GM19351 (cell line): ENCODE data around the gene PRR7.
"Not testable (repeated sequence)": the region's sequence is repeated elsewhere in the genome, so short reads cannot be mapped to it uniquely, and the experiment has no call there.

Source experiments
- ATAC-seq: cut with Tn5 transposase; IDR thresholded peaks from one replicate; pipeline ENCODE4 v1.9.1; 2021; ENCODE audit warnings: mild to moderate bottlenecking, moderate library complexity; ENCODE audit not compliant: unreplicated experiment

Gene PRR7, protein sequence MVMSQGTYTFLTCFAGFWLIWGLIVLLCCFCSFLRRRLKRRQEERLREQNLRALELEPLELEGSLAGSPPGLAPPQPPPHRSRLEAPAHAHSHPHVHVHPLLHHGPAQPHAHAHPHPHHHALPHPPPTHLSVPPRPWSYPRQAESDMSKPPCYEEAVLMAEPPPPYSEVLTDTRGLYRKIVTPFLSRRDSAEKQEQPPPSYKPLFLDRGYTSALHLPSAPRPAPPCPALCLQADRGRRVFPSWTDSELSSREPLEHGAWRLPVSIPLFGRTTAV

DNA sequence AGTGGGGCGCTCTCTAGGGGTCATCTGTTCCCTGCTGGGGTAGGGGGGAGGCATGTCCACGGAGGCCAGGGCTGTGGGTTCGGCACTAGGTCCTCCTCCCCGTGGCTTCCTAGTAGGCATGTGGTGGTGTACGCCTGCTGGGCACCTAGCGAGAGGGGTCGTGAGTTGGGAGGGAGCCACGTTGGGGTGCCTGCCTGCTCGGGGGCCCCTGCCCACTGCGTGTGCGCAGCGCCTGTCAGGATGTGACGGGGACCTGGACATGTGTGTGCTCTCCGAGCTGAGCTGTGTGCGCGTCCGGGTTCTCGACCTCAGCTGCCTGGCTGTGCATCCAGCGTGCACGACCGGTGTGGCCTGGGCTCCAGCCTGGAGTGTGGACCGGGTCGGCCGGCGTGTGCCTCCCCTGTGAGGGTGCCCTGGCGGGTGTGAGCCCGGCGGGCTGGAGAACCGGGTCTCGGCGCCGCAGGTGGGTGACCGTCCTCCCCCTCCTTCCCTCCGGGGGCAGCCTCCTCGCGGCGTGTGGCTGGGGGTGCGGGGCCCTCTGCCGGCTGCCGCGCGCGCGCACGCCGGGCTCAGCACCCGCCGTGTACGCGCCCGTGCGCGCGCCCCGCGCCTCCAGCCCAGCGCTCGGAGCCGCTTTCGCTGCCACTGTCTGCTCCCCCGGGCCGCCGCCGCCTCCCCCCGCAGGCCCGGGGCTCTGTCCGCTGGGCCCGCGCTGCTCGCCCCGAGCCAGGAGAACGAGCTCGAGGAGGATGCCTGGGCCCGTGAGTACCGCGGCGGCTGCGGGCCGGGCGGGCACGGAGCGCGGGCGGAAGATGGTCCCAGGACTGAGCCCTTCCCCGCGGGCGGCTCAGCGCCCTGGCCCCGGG lies at the start of gene PRR7:
PRR7 (plus strand) TSS at position 615 of the 866 bp plus-strand sequence. CDS start 8,254 bp downstream, outside the sequence.
- peak; percentile 51 for ATAC-seq

DNA sequence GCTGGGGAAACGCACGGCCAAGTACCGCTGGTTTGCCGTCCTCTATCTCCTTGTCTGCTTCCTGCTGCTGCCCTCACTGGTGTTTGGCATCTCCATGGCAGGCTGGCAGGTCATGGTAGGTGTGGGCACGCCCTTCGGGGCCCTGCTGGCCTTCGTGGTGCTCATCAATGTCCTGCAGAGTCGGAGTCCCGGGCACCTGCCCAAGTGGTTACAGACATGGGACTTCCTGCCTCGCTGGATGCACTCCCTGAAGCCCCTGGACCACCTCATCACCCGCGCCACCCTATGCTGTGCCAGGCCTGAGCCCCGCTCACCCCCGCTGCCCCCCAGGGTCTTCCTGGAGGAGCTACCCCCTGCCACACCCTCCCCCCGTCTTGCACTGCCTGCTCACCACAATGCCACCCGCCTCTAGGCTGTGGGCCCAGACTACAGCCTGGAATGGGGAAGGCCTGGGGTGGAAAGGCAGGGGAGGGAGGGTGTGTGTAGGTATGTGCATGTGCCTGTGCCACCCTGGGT lies 48.7 kb upstream of the PRR7 start:
- no peak for ATAC-seq

DNA sequence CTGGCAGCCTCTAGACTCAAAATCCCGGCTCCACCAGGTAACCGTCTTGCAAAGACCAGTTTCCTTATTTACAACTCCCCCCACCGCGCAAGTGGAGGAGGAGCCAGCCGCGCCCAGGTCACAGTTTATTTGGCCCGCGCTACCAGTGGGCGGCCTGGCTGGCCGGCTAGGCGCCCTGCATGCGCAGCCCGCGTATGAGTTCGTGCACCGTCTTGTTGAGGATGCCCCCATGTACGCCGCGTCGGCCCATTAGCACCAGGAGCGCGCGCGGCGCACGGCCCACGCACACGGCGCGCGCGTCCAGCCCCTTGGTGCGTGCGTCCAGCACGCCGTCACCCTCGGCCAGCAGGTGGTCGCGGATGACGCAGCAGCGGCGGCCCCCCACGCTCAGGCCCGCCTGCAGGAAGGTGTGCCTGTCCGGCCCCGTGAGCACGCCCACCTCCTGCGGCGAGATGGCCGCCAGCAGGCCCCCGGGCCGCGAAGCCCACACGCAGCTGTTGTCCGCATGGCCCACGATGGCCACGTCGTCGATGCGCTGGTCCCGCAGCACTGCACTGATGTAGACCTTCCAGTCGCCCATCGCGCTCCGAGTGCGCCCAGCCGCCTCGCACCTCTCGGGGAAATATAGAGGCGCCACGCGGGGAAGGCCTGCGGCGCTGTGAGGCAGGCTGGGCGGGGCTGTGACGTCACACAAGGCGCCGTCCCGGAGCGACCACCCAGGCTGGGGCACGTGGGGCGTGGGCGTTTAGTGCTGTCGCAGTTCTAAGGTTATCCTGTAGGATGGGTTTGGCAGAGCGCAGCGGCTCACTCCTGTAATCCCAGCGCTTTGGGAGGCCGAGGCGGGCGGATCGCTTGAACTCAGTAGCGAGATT lies 46.4 kb upstream of the PRR7 start, which contains the start of gene PFN3:
PFN3 (minus strand) TSS at position 665 of the 872 bp plus-strand sequence; CDS start at position 580, 85 bp downstream.
- ATAC-seq = no peak

DNA sequence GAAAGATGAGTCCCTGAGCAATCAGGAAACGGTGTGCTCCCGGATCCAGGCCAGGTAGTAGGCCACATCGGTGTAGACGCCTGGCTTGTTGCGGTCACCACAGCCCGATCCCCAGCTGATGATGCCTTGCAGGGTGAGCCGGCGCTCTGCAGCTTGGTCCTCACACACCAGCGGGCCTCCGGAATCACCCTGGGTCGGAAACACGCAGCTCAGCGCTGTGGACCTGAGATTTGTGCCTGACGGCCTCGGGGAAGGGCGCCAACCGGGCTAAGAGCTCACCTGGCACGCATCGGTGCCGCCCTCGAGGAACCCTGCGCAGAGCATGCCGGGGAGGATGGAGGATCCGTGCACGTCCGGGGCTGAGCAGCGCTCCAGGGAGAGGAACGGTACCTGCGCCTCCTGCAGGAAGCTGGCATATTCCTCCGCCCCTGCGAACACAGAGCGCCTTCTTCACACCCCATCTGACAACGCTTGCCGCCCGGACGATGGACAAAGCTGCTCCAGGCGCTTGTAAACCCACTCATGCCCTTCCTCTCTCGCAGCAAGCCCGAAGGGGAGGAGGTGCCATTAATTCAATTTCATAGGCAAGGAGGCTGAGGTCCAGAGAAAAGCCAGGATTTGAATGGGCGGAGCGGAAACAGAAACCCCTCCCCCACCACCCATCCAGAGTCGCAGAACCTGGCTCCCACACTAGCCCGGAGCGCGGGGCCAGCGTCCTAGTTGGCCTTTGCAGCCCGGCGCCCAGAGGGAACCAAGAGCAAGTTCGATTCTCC lies 44.2 kb upstream of the PRR7 start:
- ATAC-seq = no peak

DNA sequence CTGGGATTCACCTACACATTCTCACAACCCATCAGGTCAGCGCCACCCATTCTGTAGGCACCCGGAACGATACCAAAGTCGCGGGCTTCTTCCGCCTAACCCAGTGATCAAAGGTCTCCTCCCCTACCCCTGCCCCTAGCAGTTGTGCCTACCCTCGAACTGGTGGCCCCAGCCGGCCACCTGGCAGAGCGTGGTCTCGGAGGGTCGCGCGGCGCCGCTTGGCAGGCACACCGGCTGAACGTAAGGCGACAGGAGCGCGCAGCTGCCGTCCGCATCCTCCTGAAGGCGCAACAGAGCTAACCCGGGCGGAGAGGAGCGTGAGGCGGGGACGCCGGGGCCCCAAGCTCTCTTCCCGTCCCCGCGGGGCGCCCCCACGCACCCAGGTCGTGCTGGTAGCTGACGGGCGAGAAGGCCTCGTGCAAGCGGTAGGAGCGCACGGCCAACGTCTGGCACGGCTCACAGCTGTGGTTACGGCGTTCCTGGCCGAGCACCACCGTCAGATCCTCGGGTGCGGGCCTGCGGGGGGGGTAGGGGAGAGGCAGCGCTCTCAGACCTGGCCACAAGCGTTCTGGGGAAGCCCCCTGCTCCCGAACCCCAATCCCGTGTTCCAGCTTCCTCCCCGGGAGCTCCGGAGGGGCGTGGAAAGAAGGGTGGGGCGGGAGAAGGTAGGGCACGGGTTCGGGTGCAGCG lies 43.4 kb upstream of the PRR7 start:
- ATAC-seq = peak; percentile 32

DNA sequence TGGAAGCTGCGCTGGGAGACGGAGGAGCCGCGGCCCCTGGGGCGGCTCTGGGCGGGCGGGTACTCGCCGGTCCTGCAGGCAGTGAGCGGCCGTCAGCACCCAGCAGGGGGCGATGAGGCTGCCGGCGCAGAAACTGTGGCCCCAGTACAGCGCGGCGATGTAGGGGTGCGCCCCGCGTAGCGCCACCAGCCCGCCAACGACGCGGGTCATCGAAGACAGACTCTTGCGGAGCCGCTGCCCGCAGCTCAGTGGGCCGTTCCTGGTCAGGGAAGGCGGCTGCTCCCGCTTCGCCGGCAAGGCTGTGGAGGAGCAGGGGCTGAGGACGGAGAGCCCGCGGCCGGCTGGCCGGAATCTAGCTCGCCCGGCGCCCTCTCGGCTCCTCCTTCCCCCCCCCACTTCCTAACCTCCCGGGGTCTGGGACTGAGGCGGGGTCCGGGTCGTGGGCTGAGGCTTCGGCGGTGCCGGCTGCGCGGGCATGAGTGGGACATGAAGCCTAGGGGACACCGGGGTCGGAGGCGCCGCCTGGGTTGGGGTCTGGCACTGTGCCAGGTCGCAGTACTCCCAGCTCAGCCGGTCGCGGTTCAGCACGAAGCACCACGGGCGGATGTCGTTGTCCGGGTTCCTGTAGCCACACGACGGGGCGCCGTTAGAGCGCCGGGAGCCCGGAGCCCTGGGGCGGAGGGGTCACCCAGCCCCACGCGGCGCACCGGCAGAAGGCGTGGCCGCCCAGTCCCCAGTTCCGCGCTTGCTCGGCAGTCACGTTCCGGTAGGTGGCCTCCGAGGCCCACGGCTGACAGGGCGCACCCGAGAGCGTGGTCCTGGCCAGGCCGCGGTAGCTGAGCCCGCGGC lies 42.6 kb upstream of the PRR7 start:
- peak; percentile 81 for ATAC-seq

DNA sequence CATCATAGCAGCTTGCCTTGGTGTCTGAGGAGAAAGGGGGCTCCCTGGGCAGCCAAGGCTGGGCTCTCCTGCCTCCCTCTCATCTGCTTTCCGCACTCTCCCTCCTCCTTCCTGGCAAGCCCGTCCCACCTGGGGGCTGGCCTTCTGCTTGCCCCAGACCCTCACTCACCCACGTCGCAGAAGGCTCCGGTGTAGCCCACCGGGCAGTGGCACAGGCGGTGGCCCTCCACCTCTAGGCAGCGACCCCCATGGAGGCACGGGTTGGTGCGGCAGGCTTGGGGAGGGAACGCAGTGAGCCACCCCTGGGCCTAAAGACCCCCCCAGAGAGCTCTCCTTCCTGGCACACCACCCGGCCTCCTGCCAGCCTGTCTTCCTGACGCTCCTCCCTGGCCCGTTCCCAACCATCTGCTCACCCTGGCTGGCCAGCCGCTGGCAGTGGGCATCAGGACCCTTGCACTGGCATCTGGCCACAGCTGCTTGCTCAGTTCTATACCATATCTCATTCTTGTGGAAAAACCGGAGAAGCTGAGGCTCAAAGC lies 41.9 kb upstream of the PRR7 start:
- no peak for ATAC-seq

DNA sequence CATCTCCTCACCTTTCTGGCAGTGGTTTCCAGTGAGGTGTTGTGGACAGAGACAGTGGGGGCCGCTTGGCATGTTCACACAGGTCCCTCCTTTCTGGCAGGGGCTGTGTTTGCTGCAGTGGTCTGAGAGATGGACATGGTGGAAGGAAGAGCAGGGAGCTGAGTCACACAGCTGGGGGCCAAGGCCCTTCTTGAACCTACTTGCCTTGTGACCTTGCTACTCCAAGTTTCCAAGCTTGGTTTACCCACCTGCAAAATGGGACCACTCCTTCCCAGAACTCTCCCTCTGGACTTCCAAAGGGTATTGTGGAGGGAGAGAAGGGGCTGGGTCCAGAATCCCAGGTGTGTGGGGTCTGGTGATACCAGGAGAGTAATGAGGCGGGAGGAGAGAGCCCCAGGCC lies 41.3 kb upstream of the PRR7 start:
- no peak for ATAC-seq

DNA sequence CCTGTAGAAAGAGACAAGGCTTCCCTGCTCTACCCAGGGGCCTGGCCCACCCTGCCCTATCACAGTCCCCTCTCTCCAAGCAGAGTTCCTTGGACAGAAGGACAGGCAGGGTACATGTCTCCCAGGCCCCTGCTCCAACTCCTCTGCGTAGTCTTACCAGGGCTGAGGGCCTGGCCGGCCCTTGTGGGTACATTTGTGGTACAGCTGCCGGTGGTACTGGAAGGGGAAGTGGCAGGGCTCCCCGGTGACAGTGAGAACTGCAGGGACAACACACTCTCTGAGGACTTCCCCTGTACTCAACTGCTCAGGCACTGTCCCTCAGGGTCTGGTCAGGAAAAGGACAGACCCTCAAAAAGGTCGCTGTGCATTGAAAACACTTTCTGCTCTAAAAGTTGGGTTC lies 40.8 kb upstream of the PRR7 start:
- ATAC-seq = no peak

DNA sequence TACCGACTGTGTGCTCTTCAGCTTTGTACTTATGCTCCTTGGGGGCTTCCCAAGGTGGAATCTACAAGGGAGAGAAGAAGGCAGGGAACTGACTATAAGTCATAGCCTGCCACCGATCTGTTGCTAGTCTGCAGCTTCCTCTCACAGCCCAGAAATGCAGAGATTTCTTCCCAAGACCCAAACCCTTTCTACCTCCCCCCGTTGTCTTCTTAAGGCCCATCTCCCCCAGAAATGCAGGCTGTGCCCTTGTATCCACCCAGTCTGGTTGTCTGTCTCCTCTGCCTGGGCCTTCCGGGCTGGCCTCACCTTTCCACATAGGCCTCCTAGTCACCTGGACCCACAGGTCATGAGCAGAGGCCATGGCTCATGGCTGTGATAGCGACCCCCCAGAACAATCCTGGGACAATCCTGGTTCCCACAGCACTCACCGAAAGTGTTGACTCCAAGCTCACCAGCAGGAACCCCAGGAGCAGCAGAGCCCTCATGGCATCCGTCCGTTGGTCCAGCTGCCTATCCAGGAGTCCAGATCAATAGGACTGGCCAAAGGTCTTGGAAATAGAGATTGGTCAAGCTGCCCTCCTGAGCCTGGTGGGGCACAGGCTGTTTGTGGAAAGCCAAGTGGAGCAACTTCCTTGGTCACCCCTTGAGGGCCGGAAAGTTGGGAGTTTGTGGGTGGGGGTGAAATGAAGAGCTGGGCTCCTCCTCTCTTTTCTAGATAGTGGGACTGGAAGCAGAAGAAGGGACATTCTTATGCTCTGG lies 37.4 kb upstream of the PRR7 start, which contains the start of gene F12:
F12 (minus strand) TSS at position 522 of the 759 bp plus-strand sequence; CDS start at position 485, 37 bp downstream.
- ATAC-seq = no peak

DNA sequence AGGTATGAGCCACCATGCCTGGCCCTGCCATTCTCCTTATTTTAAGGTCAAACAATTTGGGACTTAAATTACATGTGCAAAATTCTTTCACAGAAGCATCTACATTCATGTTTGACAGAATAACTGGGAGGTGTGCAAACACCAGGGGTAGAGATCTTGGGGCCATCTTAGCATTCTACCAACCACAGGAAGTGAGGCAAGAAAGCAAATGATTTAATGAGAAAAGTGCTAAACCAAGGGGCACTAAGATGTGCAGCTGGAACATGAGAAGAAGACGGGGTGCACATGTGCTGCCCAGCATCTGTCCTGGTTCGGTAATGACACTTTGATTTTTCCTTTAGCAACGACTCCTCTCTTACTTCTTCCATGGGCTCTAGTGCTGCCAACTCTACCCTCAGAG lies 36.0 kb upstream of the PRR7 start:
- no peak for ATAC-seq

DNA sequence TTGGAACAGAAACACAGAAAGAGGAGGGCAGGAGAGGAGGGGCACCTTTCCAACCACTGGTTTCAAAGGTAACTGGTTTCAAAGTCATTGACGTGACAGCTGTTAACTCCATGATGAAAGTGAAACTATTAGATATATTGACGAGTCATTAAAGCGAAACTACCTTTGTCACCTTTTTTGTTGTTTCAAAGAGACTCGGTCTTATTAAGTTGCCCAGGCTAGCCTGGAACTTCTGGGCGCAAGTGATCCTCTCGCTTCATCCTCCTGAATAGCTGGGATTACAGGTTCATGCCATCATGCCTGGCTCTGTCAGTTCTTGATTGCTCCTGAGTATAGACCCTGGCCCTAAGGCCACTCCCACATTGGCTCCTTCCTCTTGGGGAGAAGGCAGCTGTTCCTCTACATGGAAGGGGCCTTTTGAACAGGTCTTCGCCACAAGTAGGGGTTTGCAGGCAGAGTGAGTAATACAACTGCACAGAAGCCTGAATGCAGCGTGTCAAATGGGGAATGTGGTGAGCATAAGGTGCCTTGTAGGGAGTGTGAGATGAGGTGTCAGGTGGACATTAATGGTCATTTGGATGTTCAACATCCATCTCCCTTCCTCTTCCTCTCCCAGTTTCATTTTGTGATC lies 33.9 kb upstream of the PRR7 start:
- peak; percentile 86 for ATAC-seq

DNA sequence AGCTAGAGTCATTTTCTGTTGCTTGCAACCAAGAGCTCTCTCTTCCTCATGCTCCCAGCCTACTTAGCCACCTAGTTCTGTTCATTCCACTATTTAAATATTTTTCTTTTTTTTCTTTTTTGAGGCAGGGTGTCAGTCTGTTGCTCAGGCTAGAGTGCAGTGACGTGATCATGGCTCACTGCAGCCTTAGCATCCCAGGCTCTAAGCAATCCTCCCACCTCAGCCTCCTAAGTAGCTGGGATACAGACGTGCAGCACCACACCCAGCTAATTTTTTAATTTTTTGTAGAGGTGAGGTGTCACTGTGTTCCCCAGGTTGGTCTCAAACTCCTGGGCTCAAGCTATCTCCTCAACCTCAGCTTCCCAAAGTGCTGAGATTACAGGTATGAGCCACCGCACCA lies 32.1 kb upstream of the PRR7 start:
- no peak for ATAC-seq

DNA sequence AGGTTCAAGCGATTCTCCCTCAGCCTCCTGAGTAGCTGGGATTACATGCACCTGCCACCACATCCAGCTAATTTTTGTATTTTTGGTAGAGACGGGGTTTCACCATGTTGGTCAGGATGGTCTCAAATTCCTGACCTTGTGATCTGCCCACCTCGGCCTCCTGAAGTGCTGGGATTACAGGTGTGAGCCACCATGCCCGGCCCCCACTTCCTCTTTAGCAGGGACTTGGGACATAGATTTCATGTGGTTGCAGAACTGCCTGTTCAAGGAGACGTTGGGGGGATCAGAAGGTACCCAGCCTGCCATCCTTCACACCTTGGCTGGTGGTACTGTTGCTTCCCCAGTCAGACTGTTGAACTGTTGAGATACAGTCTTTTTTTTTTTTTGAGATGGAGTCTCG lies 29.5 kb upstream of the PRR7 start:
- not testable (repeated sequence) for ATAC-seq

DNA sequence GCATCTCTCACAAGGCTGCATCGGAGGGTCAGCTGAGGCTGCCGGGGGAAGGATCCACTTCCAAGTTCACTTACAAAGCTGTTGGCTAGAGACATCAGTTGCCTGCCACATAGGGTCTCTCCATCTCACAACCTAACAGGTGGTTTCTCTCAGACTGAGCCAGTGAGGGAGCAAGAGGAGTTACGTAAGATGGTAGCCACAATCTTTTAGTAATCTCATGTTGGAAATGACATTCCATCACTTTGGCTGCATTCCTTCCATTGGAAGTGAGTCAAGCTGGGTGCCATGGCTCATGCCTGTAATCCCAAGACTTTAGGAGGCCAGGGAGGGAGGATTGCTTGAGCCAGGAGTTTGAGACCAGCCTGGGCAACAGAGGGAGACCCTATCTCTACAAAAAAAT lies 27.6 kb upstream of the PRR7 start:
- ATAC-seq = no peak

DNA sequence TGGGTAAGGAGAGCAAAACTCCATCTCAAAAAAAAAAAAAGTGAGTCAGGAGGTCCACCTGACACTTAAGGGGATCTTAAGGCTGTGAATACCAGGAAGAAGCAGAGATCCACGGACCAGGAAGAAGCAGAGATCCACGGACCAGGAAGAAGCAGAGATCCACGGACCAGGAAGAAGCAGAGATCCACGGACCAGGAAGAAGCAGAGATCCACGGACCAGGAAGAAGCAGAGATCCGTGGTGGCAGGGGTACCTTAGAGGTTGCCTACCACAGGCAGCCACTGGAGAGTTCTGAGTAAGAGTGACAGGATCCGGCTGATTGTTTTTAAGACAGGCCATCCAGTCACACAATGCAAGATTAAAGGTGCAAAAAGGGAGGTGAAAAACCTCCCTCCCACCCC lies 26.1 kb upstream of the PRR7 start:
- ATAC-seq = not testable (repeated sequence)
